NCI-H748 treated with DMSO at 0.1 percent for 48 hours (cell line): ENCODE measurements around the gene LDLRAD4.

Experiments used
- DNase-seq: peaks from one replicate; lab custom pipeline; 2025; lab: John Stamatoyannopoulos, UW

Gene LDLRAD4

DNA sequence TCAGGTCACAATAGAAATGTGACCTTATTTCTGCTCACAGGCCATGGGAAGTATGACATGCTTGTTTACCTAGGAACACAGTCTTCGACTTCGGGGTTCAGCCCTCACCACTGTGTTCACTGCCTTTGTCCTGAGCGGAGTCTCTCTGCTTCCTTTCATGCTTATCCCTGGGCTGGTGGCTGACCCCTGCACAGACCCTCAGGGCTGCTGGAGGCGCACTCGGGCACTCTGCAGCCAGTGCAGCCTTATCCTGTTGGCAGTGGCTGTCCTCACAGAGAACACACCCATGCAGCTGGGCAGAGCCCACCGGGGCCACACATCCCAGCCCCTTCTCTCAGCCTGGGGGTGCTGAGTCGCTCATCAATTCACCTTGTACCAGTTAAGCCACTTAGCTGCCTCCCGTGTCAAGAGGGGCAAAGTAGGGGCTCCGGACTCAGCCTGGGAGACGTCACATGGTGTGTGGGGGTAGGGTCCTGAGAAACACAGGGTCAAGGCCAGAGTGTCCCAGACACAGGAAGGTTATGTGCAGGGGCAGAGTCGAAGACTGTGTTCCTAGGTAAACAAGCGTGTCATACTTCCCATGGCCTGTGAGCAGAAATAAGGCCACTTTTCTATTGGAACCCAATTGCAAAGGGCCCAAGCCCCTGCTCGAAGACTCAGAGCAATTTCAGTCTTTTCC lies 400.3 kb downstream of the LDLRAD4 start:
- no peak for DNase-seq

DNA sequence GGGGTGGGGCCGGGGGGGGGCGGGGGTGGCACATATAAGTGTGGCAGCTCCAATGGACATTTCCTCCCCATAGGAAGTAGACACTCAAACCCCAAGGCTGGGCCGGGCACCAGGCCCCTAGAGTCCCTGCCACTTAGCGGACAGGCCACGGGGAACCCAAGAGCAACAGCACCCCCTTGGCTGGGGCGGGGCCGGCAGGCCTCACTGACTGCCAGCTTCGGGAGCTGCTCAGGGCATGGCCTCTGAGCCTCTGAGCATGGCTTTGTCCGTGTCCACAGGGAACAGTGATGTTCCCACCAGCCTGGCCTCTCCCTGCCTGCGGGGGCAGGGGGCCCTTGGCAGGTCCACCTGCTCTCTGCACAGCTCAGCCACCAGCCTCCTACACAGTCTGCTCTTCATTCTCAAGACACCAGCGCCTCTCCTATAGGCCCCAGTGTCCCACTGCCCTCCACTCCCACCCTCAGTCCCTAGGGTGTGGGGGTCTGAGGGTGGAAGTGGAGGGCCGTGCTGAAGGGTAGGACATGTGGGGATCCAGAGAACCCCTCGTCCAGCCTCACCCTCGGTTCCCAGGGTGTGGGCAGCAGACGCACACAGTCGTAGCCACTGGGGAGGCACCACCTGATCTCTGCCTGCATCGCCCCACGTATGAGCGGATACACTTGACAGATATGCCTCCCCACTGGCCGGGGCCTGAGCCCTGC lies 401.1 kb downstream of the LDLRAD4 start:
- DNase-seq: no peak

DNA sequence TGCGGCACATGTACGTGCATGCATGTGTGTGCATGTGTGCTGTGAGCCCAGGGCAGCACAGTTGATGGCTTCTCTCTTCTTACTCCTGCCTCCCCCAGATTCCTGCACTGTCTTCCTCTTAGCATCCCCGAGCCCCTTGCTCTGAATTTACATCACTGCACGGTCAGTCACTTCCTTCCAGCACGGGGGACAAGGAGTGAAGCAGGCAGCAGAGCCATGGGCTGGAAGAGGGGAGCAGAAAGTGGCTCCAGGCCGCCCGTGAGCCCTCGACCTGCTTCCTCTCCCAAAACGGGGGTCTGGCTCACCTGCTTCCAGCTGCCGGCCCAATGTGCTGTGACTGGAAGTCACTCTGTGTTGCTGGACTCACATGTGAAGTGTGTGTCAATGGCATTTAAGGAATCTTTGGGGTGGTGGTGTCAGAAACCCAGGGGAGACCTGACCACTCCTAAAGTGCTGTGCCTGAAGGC lies 401.7 kb downstream of the LDLRAD4 start:
- DNase-seq: no peak

DNA sequence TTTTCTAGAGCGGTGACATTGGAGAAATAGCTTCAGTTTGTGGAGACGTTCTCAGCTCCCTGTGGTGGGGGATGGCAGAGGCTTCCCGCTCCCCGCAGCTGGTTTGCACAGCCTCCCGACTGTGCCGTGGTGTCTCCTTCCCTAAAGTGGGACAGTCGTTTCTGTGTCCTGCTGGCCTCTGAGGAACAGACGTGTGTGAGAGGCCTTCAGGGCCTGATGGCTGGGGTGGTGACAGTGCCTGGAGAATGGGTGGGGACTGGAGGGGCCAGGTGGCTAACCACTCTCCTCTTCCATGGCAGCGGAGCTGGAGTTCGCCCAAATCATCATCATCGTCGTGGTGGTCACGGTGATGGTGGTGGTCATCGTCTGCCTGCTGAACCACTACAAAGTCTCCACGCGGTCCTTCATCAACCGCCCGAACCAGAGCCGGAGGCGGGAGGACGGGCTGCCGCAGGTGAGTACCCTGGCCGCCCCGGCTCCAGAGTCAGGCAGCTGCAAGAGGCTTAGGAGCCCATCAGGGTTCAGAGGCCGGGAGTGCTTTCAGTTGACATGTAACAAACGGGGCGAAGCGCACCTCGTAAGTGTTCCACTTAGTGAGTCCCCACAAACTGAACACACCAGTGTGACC lies 402.4 kb downstream of the LDLRAD4 start:
- no peak for DNase-seq

DNA sequence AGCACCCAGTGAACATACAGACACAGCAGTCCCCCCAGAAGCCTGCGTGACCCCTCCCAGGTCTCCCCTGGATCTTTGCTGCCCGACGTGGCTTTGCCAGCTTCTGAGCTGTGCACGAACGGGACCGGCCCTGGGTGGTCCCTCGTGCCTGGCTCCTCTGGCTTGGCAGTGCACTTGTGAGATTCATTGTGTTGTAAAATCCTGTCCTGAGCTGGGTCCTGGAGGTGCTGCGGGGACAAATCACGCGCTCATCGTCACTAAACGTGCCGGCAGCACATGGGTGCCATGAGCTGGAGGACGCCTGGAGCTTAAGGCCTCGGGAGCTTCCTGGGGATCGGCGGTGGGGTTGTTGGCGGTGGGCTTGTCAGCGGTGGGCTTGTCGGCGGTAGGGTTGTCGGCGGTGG lies 402.9 kb downstream of the LDLRAD4 start:
- DNase-seq: no peak

DNA sequence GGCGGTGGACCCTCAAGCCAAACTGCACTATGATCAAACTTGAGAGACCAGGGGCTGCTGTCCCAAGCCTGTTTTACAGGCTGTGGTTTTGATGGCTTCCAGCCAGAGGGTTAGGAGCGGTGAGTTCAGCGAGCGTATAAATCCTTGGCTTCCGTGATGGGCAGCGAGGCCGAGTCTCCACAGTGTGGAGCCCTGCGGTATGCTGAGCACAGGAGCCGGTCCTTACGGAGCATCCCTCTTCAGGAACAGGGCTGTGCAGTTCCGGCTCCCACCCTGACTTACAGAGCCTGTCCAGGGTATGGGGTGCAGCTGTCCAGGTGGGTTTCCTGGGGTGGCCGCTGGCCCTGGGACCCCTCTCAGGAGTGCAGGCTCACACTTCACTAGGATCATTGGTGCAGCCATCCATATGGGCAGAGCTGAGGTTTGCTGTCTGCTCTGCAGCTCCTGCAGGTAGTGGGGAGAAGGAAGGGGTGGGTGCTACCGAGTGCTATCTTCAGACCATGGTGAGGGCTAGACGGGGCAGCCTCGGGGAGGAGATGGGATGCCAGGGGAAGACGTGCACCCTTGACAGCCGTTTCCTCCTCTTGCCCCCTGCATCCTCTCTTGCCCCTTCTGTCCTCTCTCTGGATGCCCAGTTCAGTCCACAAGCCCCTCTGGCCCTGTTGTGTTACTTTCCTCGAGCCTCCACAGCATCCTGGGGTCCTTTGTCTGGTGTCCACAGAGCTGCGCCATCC lies 403.5 kb downstream of the LDLRAD4 start:
- no peak for DNase-seq

DNA sequence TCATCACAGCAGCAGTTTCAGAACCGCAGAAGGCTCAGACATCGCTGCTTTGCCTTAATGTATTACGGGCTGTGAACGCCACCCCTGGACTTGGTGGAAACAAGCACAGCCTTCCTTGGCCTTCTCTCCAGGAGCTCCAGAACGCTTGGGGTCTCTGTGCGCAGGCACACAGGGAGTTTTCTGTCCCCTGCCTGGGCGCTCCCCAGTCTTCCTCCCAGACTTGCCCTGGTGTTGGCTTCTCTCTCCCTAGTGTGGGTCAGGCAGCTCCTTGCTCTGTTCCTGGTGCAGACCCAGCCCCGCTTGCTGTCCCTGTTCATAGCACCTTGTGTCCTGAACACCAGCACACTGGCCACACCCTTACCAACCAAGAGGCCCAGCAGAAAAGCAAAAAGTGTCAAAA lies 404.2 kb downstream of the LDLRAD4 start:
- no peak for DNase-seq

DNA sequence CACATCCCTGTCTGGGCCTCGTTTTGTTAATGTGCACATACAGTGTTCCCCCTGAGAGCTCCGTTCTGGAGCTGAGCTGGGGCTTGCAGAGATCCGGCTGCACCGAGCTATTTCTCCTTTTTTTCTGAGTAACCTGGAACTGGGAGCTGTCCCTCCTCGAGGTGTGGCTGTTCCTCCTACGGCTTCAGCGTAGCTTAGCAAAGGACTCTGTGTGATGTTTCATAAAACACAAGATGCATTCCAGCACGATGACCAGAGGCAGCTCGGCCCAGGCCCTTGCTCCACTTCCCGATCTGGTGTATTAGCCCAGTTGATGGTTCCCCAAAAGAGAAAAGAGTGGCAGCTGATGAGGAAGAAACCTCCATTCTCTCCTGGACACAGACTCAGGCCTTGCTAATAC lies 404.8 kb downstream of the LDLRAD4 start:
- no peak for DNase-seq

DNA sequence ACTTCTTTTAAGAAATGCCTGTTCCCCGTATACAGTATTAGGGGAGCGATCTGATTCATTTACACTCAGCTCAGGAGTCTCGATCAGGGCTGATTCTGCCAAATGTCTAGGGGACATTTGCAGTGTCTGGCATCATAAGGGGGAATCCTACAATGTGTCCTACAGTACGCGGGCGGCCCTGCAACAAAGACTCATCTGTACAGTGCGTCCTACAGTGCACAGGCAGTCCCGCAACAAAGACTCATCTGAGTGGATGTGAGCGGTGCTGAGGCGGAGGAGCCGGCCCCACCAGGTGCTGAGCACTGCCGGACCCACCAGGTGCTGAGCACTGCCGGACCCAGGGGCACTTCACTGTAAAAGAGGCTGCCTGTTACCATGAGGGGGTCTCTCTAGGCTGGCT lies 405.3 kb downstream of the LDLRAD4 start:
- DNase-seq: no peak

DNA sequence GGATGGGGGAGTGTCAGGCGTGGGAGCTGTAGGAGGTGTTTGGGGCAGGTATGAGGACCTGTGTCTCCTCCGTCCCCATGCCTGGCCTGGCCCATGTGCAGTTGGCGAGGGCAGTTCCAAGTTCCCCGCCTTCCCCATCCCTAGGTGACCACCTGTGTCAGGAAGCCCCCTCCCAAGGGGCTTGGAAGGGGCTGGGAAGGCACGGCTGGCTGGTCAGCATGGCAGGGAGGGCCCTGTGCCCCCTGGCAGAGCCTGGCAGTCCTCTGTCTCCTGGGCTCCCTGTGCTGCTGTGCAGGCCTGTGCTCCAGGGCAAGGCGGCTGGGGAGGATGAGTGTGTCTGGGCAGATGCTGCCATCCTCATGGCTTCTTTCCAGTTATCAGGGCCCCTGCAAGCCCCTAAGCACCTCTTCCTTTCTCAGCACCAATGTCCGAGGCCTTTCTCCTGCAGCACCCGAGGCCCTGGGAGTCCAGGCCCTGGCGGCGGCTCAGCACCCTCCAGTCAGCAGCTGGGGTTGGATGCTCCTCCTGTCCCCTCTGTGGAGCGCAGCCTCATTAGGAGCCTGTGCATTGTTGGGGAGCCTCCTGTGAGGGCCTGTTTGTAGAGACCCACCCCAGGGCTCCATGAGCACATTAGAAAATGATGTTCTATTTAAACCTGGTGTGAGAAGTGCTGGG lies 406.1 kb downstream of the LDLRAD4 start:
- DNase-seq: no peak

DNA sequence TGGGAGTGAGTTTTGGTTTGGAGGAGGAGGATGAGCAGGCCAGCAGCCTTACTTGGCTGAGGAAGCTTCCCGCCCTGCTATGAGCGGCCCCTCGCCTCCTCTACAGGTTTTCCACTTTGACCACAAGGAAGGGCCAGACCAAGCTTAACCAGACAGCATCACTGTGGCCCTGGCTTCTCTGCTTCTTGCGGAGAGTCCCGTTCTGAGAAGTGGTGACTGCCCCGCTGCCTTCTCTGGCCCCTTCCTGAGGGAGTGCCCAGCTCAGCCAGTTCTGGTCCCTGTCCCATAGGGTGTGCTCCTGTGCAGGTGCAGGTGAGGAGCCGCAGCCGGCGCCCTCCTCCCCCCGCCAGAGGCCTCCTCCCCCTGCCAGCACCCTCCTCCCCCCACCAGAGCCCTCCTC lies 406.8 kb downstream of the LDLRAD4 start:
- DNase-seq: no peak

DNA sequence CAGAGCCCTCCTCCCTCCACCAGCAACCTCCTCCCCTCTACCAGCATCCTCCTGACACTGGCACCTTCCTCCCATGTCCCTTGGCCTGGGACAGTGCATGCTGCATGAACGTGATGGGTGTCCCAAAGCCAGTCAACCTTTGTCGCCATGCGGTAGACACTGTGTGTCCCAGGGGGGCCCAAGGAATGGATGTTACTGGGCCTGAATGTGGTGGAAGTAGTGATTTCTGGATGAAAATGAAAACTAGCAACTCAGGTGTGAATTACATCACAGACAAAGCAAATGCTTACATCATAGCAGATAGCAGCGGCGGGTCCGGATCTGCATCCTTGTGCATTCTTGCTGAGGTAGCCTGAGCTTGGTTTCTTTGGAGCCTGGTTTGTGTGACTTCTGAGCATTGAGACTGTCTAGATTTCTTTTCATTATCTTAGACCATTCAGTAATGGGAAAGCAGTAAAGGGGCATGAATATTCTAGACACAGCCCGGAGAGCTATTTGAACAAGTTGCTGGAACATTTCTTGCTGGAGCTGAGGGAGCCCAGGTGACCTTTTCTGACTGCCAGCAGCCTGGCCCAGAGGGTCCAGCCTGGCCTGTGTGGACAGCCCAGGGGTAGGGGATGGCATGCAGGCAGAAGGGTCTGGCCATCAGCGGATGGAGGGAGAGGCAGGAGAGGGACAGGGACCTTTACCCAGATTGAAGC lies 407.4 kb downstream of the LDLRAD4 start:
- DNase-seq: no peak

DNA sequence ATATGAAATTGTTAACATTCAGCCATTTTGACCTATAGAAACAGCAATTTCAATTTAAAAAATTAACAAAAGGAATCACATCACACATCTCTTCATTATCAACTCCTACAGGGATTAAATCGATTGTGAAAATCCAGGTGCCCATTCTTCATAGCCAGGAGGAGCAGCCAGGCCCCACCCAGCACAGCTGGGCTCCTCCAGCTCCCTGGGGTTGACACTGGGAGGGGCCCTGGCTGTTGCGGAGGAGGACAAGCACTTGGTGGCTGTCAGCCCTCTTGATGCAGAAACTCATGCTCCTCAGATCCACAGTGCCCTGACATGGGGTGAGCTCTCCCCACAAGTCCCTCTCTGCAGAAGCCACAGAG lies 408.0 kb downstream of the LDLRAD4 start:
- no peak for DNase-seq

DNA sequence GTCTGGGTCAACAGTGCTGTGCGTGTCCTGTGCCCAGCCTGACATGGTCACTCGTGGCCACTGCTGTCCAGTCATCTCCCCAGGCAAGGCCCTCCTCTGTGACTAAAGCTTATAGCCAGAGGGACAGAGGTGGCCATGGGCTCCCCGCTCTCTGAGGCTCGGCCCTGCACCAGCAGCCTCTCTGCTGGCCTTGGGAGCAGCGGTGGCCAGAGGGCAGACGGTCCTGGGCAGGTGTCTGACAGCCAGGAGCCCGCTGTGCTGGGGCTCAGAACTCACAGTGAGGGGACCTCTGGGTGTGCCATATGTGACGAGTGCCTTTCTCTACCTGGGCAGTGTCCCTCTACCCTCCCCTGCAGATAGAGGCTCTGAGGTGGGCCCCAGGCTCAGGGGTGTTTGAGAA lies 409.1 kb downstream of the LDLRAD4 start:
- no peak for DNase-seq

DNA sequence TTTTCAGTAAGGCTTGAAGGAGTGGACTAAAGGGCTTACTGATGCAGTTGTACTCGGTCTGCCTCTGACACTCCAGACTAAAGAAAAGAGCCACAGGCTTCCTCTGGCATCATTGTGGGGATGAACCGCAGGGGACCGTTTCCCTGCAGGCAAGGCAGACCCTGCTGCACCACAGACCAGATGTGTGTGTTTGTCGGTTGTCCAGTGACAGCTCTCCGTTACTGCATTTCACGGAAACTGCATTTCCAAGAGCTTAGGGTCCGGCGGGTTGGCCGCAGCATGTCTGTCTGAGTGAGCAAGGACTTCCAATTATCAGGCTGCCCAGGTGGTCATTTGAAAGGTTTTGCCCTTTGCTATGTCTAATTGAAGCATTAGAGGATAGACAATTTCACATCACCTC lies 409.7 kb downstream of the LDLRAD4 start:
- no peak for DNase-seq

DNA sequence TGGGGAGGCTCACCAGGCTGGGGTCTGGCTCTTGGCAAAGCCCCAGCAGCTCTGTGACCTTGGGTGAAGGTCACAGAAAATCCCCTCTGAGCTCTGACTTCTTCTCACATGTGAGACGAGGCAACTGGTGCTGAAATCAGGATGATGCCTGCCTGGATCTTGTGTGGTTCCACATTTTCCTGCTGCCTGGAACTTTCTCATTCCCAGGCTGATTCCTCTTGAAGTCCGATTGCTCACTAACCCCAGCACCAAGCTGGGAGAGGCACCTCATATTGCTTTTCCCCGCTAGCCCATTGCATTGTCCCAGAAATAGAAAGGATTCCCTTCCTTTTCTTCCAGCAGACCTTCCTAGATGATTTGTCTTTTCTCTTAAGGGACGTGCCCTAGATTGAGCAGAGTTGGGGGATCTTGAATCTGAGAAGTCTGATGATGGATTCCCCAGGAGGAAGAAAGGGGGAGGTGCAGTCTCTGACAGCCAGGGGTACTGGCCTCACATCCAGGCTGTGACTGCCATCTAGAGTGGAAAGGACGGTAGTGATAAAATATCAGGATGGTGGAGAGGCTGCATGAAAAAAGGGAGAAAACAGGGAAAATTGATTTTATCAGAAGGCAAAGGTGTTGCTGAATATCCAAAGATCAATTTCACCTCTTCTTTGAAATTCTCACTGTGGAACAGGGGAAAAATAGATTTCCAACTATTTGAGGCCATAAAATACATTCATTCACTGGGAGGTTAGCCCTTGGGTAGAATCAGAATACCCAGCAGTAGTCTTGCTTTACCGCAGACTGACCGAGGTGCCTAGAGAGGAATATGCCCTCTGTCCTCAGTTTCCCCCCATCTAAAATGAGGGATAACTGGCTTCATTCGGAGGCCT lies 411.5 kb downstream of the LDLRAD4 start:
- peak; percentile 63 for DNase-seq

DNA sequence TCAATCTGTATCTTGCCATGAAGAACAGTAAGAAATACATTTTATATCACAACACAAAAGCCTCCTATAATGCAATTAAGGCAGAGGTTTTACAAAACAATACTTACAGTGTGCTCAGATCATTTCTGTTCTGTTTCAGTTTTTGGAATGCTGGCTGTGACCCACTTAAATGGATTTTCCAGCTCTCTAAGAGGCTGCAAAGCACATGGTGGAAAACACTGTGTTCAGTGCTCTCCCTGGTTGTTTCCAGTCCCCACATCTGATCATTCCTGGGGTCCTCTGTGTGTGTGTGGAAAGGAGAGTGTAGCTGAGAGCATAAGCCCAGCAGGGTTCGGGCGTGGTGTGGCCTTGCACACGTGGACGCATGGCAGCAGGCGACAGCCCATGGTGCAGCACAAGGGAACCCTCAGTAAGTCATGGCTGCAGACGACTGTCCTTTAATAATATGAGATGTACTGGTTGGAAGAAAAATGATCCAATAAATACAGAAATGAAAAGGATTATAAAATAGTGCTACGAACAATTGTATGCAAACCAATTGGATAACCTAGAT lies 412.2 kb downstream of the LDLRAD4 start:
- no peak for DNase-seq

DNA sequence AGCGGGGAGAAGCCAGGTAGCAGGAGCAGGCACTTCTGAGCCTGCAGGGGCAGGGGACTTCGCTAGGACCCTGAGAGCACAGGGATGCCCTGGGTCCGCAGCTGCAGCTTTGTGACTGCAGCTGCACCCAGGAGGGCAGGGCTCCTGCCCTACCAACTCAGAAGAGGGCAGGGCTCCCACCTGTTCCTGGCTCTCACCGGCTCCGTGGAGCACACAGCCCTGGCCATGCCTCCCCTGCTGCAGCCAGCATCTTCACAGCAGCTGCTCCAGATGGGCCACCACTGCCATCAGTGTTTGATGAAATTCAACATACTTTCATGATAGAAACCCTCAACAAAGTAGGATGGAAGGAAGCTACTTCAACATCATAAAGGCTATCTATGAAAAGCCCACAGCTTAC lies 415.1 kb downstream of the LDLRAD4 start:
- no peak for DNase-seq

DNA sequence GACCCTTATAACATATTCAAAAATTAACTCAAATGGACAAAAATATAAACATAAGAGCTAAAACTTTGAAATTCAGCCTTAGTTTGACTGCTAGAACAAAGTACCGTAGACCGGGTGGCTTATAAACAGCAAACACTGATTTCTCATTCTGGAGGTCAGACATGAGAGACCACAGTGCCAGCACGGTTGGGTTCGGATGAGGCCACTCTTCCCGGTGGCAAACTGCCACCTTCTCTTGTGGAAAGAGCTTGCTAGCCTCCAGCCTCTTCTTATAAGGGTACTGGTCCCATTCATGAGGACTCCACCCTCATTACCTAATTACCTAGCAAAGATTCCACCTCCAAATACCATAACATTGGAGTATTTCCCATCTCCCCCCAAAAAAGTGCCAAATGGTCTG lies 416.5 kb downstream of the LDLRAD4 start:
- DNase-seq: no peak
